HG03039 (cell line): ENCODE data around the gene ANGEL1.

Source experiments
- ATAC-seq: cut with Tn5 transposase; IDR thresholded peaks from one replicate; pipeline ENCODE4 v1.9.1; 2021; ENCODE audit warnings: mild to moderate bottlenecking, moderate library complexity; ENCODE audit not compliant: unreplicated experiment

ANGEL1 gene

DNA sequence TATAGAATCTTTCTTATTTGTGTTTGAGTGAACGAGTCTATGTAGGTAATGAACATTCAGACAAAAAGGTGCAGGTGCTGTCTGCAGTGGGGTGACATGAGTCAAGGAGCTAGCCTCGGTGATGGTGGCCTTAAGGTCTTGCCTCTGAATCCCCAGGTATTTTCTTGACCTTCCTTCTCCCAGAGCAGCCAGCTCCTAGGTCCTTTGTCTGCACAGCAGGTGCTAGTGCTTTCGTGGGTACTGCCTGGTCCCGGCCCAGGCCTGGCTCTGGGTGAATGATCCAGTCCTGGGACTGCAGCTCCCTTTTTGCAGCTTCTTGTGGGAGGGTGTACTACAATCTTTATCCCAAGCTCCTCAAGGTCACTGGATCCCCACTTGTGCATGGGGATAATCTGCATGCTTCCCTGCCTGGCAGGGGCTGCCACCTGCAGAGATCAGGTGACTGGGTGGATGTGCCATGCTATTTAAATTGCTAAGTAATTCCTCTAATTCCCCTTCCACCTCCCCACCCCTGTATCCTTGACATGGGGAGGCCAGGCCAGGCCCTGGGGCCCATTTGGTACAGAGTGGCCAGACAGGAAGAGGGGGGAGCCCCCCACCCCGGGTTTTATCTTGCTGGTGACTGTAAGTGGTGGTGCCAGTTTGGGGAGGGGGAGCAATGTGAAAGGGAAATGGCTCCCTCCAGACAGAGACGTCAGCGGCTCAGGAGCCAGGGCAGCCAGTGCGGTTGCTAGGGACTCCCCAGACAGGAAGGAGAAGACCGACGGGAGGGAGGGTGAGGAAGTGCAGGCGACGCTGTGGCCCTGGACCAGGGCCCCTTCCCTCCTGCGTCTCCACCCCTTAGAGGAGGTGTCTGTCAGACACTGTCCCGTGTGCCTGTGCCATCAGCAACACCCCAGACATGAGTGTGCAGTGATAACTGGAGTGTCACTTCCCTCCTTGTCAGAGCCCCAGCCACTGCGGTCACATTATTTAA is 44.7 kb downstream of the ANGEL1 start:
- peak; percentile 64 for ATAC-seq

DNA sequence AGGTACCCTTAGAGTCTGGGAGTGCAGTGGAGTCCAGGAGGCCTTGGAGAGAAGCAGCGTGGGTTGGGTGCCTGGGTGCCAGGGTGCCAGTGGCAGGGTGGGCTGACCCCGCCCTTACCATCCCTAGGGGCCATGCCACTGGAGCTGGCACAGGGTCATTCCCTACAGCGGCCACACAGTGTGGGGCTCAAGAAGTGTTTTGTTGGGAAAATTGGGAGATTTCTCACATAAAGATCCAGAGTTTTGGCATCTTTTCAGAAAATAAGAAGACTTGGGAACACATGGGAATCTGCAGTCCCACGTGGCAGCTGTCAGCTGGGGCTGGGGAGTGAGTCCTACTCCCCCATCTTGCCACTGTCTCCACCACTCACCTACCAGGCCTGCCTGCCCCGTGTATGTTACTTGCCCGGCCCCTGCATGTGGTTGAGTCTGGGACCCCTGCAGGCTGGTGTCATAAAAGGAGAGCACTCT is 47.2 kb downstream of the ANGEL1 start:
- no peak for ATAC-seq

DNA sequence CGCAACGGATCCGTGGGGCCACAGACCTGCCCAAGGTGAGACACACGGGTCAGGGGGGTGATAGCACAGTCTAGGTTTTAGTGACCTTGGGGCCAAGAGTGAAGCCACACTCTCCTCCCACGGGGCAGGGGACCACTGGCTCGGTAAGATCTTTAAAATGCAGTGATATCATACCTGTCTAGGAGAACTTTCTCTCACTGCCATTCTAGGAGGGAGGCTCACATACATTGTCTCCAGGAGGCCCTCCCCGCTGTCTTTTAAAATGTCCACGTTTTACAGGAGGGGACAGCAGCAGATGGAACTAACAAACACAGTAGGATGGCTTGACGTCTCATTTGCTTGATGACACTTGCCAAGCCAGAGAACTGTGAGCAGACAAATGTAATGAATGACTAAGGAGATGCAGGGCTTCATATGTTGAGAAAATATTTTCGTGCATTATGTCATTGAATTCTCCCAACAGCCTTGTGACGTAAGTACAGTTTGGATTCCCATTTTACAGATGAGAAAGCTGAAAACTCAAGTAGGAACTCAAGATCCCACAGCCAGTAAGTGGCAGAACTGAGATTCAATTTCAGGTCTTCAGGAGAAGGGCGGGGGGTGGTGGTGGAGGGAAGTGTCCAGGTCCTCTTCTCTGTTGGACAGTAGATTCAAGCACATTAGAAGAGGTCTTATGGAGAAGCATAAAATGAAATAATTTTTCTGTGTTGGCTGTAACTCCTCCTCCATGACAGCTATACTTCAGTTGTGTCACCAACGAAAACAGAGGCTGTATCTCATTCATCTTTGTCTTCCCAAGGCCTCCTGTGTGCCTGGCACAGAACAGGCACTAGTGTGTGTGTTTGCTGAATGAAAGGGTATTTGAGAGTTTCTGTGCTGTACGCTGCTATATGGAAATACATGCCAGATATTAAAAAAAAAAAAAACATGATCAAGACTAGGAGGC is 49.3 kb downstream of the ANGEL1 start:
- ATAC-seq, result no peak

DNA sequence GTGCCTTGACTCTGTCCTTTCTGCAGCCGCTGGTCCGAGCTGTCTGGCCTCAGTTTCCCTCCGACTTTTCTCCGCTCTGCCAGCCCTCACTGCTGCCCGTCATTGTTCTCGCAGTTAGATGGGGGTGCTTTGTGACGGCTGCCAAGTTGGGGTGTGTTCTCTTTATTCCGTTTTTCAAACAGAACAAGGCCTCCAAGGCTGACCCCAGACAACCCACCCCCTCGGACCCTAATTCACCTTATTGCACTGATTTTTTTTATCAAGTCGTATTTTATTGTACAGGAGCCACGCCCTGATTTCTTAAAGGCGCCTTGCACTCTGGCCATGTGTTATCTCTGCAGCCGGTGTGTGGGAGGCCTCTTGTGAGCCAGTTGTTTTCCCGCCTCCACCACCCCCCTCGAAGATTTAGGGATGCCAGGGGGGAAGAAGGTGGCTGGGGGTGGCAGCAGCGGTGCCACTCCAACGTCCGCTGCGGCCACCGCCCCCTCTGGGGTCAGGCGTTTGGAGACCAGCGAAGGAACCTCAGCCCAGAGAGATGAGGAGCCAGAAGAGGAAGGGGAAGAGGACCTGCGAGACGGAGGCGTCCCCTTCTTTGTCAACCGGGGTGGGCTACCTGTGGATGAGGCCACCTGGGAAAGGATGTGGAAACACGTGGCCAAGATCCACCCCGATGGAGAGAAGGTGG is 50.1 kb downstream of the ANGEL1 start:
- ATAC-seq, result no peak

DNA sequence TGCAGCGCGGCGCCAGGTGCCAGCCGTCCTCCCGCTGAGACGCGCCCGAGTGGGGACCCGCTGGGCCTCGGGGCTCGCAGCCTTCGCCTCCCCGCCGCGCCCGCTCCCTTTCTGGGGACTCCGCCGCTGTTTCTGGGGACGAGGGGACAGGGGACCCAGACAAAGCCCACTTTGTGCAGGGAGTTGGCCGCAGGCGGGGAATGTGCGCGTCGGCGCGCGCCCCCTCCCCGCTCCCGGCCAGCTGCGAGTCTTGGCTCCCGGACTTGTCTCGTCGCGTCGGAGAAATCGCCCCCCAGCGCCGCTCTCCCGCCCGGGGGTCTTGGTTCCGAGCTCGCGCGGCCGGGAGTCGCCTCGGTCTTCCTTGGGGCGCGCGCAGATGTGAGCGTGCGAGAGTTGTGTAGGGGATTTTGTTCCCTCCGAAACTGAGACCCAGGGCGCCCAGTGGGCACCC is 50.7 kb downstream of the ANGEL1 start:
- ATAC-seq, result no peak

DNA sequence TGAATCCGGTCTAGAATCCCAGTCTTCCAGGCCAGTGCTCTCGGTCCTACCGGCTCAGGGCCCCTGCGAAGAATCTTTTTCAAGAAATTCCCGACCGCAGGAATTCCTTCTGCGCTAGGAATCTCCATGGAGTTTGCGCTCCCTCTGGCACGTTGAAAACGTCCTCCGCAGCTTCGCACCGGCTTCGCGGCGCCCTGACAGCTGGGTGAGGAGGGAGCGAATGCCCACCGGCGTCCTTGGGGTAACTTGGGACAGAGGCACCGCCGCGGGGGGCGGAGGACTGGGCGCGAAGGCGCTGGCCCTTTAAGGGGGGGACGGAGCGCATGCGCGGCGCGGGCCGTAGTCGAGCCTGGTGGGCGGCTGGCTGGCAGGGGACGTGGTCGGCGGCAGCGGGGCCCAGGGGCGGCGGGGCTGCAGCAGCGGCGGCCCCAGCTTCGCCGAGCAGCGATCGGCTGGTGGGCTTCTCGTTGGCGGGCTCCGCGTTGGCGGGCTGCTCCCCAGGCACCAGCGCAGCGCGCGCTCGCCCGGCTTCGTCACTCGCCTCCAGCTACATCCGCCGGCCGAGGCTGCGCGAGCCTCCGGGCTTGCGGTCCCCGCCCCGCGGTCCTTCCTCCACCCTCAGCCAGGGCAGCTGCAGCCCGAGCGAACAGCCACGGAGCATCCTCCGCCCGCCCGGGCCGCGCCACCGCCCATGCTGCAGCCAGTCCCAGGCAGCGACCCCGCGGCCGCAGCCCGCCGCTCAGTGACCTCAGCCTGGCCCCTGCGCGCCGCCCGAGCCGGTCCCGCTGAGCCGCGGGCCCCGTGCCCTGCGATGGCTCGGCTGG is 51.3 kb downstream of the ANGEL1 start, which contains the start of gene VASH1:
Gene VASH1 (plus strand): TSS at position 333 of the 824 bp plus-strand sequence. CDS start 1,354 bp downstream, outside the sequence.
- ATAC-seq, result peak; percentile 52

DNA sequence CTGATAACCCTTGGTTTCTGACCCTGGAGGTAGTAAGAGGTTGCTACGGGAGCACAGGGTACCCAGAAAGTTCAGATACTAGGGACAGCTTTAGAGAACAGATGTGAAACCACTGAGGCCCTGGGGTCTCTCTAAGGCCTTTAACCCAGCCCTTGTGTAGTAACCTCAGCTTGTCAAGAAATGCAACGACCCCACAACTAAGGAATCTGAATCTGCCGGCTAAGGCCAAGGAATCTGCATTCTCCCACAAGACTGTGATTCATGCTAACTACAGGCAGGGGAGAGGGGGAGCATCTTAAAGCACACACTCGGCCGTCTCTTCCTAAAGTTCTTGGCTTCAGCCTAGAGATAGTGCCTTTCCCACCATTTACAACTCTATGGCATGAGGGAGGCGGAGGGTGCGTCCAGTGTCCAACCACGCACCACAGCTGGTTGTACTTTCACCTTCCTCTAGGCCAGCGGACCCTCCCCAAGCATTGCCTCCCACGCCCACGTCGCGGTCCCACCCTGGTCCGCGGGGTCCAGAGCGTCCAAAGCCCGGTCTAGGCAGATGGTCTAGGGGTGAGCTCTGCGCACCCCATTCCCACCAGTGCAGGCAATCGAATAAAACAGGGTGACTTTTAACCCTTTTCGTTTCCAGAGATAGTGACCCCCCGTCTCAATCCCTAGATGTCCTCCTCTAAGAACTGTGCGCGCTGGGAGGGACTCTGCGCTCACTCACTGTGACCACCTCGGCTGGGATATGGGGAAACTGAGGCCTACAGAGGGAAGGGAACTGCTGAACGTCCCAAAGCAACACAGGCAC is 52.1 kb downstream of the ANGEL1 start:
- no peak for ATAC-seq

DNA sequence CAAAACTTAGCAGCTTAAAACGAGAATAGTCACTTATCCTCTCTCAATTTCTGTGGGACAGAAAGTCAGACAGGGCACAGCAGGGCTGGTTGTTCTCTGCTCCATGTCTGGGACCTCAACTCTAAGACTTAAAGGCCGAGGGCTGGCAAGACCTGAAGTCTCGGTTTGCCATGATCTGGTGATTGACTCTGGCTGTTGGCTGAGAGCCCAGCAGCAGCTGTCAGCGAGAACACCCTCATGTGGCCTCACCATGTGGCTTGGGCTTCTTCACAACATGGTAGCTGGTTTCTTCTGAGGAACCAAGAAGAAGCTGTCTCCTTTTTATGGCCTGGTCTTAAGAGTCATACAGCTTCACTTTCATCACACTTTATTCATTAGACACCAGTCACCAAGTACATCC is 53.1 kb downstream of the ANGEL1 start:
- ATAC-seq, result no peak

DNA sequence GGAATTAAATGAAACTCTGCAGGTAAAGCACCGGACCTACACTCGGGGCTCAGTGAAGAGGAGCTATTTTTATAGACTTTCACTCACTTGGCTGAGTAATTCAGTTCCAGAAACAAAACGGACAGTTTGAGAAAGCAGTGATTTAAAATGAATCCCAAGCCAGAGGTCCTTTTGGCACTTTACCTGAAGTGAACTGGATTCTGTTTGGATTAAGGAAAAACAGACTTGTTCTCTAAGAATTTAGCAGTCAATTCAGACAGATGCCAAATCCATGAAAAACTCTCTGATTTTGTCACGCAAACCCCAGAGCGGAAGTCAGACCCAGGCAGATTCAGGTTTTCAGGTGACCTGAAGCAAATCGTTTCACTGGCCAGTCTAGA is 56.3 kb downstream of the ANGEL1 start:
- no peak for ATAC-seq

DNA sequence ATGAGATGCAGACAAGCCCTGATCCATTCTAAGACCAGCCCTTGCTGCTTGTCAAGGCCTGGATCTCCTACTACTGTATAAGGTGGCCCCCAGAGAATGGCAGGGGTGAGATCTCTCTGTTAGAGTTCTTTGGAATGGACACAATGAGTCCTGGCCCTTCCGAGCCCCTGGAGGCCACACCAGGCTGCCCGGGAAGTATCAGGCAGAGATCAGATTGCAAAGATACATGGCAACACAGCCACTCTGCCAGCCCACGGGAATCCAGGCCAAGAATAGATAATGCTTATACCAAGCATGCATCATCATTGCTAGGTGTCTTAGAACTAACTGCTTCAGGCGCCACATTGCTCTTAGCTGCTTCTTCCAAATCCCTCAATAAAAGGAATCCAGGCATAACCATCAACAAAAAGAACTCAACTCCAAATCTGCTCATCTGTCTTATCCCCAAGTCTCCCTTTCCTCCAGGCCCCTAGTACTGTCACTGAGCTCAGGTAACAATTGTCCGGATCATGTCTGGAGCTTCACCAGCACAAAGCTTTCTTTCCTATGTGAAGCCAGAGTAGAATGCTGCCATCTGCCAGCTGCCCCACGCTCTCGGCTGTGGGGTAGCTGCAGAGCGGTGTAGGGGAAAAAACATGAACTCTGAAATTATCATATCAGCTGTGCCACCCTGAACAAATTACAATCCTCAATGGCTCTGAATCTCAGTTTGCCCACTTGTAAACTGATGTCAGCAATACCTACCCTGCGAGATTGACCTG is 56.9 kb downstream of the ANGEL1 start:
- ATAC-seq, result no peak

DNA sequence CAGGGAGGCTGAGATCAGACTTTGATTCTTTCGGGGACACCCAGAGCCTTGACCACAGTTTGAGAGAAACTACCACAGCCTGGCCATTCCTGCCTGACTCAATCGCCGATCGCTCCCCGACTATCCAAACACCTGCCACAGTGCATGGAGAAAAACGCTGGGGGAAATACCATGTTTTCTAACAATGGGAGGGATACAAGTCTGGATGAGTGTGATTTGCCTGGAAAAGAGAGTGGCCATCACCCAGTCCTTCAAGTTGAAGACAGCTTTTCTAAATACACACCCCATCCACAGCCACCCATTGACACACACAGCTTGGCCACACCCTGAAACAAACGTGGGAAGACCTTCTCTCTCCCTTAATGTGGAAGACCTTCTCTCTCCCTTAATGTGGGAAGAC is 58.1 kb downstream of the ANGEL1 start:
- no peak for ATAC-seq

DNA sequence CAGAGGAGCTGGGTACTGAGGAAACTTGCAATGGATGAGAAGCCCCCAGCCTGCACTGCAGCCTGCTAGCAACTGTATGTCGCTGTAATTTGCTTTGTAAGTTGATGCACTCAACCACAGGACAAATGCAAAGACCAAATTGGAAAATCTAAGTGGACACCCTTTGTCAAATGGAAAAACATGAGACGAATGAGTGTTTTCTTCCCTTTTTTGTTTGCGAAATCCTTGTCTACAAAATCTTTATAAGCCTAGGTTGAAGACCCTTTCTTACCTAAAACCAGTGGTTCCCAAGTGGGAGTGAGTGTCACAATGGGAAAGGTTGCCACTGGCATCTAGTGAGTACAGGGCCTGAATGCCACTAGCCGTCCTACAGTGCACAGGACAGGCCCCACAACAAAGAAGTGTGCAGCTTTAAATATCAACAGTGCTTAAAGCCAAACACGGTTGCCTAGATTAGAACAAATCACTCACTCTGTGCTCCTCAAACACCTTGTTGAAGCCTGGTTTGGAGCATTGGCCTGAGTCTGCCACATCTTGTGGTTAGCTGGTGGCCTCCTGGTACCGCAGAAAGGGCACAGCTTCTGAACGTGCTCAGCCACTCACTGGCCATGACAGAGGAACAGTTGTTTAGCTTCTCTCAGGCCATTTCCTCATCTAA is 59.0 kb downstream of the ANGEL1 start:
- no peak for ATAC-seq

DNA sequence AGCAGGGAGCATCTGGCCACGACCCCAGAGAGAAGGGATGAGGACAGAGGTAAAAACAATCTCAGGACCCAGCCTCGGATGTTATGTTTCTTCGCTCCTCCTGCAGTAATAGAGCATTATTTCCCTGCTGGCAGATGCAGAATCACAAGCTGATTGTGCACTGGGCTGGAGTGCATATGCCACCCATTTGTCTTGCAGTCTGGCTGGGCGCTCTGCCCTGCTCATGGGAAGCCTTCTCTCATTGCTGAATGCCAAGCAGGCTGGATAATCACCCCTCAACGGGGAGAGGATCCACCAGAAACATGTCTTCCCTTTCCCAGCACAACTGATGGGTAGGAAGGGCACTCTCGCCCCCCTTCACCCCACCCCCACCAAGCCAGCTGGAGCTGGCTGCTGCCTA is 59.9 kb downstream of the ANGEL1 start:
- ATAC-seq, result no peak

DNA sequence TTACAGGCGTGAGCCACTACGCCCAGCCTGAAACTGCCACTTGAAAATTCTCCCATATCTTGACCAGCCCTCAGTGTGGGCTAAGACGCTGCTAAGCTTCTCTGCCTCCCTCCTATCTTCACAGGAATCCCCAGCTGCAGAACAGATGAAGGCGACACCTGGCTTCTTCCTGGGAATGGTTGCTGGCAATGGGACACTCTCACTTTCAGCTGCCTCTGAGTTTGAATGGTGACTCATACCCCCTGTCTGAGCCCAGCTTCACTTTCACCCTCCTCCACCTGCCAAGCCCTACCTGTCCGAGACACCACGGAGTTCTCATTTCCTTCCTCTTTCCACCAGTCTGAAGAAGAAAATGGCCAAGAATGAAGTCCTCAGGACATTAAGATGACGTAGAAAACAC is 69.7 kb downstream of the ANGEL1 start:
- no peak for ATAC-seq

DNA sequence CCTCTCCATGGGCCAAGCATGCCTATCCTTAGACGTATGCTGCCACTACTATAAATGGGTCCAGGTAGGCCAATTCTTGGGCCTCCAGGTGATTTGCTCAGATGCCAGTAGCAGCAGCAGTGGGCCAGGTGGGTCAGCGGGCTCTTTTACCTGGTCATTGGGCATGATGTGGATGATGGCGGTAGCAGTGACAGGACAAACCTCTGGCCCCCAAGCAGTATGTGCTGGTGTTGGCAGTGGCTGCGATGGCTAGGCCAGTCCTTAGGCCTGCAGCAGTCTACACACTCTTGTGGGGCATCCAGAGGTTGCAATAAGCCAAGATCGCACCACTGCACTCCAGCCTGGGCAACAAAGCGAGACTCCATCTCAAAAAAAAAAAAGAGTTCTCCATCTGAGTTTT is 70.5 kb downstream of the ANGEL1 start:
- no peak for ATAC-seq

DNA sequence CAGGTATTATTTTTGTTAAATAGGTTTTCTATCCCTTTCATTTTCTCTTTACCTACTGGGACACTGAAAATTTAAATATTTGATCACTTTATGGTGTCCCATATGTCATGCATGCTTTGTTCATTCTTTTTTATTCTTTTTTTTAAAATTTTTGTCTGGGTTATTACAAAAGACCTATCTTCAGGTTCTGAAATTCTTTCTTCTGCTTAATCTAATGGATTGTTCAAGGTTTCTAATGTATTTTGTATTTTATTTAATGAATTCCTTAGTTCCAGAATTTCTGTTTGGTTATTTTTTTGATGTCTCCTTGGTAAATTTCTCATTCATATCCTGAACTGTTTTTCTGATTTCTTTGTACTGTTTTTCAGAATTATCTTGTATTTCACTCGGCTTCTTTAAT is 71.6 kb downstream of the ANGEL1 start:
- no peak for ATAC-seq
